Lung microvascular endothelial cell (primary cell): Measurements from ENCODE around the gene SND1. TPM values are rescaled to one million over a fixed set of nuclear protein-coding genes. Genes with fewer than 3 reads are reported as not detected.

Experiments
- DNase-seq, 2 donors: peaks; one replicate each; pipeline versions ENCODE4 v3.0.0 to v3.0.0-alpha.2; 2010; ENCODE audit warnings: low read depth in 2 of 2
- total RNA-seq: library from RNA; depleted of rRNA; stranded (reverse); fragments of >200 nt; gene quantifications from 2 replicates; pipeline ENCODE4 v1.2.1, GENCODE V29; 2014

Gene SND1
- total RNA-seq, 1 donor from 2014 or later = 105 TPM

GRCh38 chr7:127905021-127905420, 253.0 kb downstream of the SND1 start:
- no peak for DNase-seq

DNA sequence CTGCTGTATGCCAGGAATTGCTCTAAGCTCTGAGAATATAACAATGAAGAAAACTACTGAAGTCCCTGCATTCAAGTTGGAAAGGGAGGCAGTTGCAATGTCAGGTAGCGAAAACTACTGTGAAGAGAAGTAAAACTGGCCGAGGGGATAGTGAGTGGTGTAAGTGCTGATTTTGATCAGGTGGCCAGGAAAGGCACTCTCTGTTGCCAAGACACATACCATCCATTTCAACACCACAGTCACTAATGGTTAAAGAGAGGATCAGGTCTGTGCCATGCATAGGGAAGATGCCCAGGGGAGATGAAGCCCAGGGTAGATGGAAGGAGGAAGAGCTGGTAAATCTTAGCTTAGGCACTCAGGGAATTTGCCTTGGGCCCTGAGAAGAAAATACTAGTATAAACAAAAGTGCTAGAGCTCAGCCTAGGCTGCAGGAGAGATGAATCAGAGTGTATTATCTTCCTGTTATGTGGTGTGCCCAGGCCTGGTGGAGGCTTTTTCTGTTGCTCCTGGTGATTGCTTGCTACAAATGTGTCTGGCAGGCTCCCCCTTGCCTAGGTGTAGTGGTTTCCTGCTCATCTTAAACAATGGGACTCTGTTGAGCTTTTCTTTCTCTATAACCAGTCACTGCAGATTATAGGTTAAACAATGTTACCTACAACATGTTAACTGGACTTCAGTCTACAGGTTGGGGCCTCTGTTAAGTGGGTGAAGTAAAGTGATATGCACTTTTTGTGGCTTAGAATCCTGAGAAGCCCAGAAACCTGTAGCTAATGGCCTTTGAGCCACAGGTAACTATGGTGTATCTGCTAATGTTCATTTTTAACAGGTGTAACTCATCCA, 253.7 kb downstream of the SND1 start:
- DNase-seq = peak; percentile 69 to 82

GRCh38 chr7:127907110-127908040, 255.4 kb downstream of the SND1 start:
- peak; percentile 58 to 86 for DNase-seq

GRCh38 chr7:127908430-127909258, 256.6 kb downstream of the SND1 start:
- DNase-seq = no peak

DNA sequence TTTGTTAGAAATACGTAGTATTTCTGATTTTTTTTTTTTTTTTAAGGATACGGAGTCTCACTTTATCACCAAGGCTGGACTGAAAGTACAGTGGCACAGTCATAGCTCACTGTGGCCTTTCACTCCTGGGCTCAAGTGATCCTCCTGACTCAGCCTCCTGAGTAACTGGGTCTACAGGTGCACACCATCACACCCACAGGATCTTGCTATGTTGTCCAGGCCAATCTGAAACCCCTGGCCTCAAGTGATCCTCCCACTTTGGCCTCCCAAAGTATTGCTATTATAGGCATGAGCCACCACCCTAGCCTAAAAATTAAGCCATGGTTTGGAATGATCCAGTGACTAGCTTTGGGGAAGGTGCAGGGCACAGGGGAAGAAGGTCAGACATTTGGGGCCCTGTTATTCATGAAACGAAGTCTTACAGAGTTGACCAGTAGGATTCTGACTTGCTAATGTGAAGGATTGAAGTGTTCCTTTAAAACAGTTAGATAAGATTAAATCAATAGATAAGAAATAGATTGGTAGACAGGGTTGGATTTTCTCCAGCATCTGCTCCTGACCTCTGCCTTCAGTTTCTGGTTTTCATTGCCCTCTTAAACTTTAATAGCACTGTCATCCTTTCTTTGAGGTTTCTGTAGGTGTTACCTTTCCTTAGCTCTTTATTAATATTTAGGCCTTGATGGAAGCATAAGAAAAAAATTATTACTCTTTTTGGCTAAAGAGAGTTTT, 257.6 kb downstream of the SND1 start:
- no peak for DNase-seq

- no peak for DNase-seq
Measured at GRCh38 chr7:127910670-127911069, 258.7 kb downstream of the SND1 start.

GRCh38 chr7:127911968-127912511, 260.0 kb downstream of the SND1 start:
- no peak for DNase-seq

GRCh38 chr7:127912901-127913300, 260.9 kb downstream of the SND1 start:
- DNase-seq = no peak

- no peak for DNase-seq
Measured at GRCh38 chr7:127913686-127914085, 261.7 kb downstream of the SND1 start.

DNA sequence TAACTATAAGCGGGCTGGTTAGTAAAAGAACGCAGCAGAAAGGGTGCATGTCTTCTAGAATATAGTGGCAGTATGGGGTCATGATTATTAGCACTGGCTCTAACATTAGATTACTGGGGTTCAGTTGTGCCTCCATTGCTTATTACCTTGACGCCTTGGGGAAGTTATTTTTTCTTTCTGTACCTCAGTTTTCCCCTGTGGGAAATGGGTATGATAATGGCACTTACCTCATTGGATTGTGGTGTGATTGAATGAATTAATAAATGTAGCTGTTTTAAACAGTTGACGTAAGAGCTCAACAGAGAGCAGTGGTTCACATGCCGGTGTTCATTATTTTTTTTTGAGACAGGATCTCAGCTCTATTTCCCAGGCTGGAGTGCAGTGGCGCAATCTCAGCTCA, 262.7 kb downstream of the SND1 start:
- no peak for DNase-seq

DNA sequence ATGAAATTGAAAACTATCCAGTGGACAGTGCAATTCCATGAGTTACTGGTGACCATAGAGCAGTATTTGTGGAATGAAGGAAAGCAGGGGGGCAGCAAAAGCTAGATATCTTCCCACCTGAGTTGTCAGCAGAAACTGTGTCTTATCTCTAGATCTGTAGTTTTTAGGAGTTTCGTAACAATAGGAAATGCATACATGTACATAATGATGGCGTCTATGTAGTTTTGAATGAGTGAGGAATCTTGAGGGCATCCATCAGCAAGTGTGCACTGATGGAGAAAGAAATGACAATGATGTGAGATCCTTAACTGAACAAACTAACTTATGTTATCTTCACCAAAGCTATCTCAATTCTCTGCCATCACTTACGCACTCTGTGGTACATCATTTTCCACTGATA, 264.7 kb downstream of the SND1 start:
- DNase-seq = no peak

- DNase-seq = no peak
Measured at GRCh38 chr7:127918130-127918529, 266.1 kb downstream of the SND1 start.

DNA sequence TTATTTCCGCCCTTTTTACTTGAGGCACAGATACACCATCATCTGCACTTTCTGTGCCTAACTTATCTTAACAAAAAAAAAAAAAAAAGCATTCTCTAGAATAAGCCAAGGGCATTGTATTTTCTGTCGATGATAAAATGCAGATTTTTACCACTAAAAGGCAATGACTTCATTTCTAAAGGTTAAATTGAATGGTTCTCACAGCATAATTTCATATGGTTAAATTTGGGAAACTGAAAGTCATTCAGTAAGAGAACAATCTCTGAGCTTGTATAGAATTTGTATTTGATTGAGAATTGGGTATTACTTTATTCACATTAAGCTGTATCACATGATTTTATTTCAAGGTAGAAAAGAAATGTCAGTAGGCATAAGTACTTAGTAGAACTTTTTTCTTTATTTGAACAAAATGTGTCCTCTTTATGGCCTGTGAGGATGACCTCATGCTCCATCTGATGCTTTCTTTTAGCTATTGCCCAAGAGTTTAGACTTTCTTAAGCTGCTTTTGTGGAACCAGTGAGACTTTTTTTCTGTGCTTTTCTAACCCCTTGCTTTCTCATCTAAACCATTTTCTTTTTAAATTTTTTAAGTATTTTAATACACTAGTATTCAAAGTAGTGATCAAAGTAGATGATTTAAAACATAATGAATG, 268.9 kb downstream of the SND1 start:
- no peak for DNase-seq

DNA sequence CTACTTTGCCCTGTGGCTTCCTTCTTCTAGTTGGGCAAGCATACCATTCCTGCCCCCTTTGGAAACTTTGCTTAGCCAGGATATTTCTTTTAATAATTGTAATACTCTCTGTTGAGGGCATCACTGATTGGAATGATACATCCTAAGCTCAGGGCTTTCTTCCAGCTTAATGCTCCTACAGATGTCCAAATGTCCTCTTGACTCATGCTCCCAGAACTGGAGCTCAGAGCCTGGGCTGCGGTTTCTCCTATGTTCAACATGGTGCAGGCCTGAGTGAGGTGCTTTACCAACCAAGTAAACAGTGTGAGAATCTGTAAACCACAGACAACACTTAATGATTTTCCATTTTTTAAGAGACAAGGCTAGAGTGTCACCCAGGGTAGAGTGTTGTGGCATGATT, 270.7 kb downstream of the SND1 start:
- DNase-seq = no peak

DNA sequence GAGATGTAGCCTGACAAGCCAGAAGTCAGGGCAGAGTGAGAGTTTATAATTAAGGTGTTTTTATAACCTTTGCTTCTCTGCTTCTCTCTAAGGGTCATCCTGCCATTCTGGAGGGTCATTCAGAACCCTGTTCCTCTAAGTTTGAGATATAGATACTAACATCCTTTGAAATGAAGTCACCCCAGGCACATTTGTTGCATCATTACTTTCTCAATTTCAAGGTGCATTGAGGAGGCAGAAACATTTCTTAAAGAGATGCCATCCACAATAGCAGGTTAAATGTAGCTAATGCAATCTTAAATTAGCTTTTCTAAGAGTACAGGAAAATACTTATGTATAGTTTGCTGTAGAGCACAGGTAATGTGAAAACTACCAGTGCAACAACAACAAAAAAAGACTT, 272.9 kb downstream of the SND1 start:
- no peak for DNase-seq

GRCh38 chr7:127927348-127927696, 275.3 kb downstream of the SND1 start:
- peak; percentile 34 to 48 for DNase-seq

DNA sequence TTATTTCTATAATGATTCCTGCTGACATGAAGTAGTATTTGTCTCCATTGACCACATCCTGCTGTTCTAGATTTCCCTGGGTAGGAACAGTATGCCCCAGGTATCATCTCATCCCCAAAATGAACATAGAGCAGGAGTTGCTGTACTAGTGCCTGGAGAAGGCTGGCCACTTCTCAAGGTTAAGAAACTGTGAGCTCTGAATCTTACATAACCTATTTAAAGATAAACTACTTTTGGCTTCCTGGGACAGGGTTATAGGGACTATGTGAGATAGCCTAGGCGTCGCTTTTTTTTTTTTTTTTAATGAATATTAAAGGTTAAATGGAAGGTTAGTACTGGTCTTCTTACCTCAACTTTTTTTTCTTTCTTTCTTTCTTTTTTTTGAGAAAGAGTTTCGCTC, 276.2 kb downstream of the SND1 start:
- DNase-seq = no peak

DNA sequence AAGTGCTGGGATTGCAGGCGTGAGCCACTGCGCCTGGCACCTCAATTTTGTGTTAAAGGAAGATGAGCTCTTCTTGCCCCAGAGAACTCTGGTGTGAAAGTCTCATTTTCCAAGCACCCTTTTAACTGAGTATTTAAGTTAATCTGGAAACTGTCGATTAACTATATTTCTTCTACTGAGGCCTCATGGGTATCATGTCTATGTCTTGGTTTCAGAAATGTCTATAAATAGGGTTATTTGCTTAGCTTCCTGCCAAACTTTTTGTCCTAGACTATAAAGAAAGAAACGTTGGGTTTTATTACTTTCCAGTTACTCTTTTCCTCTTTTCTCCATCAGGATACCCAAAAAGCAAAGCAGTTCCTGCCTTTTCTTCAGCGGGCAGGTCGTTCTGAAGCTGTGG, 276.9 kb downstream of the SND1 start:
- DNase-seq = no peak

GRCh38 chr7:127930341-127931328, 278.6 kb downstream of the SND1 start:
- DNase-seq = no peak
